G401 (cell line): ENCODE data around the gene ADAMTS6. TPM values are rescaled to one million over a fixed set of nuclear protein-coding genes. Genes with fewer than 3 reads are reported as not detected.
"Not testable (repeated sequence)": the region's sequence is repeated elsewhere in the genome, so short reads cannot be mapped to it uniquely, and the experiment has no call there.

Experiments used
- DNase-seq: peaks from one replicate; pipeline ENCODE4 v3.0.0-alpha.2; 2015; ENCODE audit warnings: low spot score
- in situ Hi-C: cut with HindIII; loops from 2 replicates; pipeline ENCODE4 v1.10.0; 2016; ENCODE audit warnings: low sequenced_read_pairs, mixed read lengths
- total RNA-seq: library from RNA; depleted of rRNA; stranded (reverse); fragments of >200 nt; shearing (Covaris generic); gene quantifications from 2 replicates; pipeline ENCODE4 v1.2.3, GENCODE V29; 2014

Gene ADAMTS6
- total RNA-seq, 1 experiment from 2014 or later, result 15.7 TPM

DNA sequence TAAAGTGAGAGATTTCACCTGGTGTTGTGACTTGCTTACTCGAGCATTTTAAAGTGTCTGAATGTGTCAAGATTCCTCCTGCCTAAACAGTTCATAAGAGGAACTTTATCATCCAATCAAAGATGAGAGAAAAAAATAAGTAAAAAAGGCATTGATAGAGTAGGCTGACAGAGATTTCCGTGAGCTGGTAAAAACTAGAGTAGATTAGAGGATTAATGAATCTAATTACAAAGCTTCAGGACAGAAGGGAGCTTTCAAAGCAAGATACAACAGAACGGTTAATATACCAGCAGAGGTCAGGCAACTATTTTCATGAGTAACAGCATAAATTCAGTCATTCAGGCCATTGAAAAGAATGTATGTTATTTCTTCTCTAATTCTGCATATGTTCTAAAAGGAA is 91.5 kb downstream of the ADAMTS6 start:
- DNase-seq, result no peak
- in situ Hi-C loops, result no loop called here

DNA sequence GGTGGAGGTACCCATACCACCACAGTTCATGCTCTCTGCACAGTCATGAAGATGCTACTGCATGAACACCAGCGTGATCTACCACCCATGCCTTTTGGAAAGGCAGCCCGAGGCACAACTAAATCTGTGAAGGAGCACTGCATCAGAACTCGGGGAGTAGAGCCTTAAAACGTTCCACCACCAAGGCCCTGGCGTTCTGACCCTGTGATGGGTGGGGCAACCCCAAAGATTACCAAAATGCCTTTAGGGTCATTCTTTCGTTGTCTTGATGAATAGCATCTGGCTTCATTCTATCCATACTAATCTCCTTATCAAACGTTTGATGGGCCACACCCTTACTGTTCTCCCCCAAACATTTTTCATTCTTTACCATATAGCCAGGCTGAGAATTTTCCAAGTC is 97.9 kb downstream of the ADAMTS6 start:
- DNase-seq, result no peak
- in situ Hi-C loops, result no loop called here

DNA sequence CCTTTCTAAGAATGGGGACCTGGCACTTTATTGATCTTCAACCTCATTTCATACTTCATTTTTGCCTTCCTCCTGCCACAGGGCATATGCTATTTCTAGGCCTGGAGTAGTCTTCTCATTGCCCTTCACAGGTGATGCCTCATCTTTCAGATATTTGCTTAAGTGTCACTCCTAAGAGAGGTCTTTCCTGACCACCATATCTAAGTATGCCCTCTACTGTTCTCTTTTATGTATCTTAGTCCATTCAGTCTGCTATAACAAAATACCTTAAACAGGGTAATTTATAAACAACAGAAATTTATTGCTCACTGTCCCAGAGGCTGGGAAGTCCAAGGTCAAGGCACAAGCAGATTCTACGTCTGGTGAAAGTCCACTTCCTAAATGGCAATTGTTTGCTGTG is 99.1 kb downstream of the ADAMTS6 start:
- in situ Hi-C loops, result no loop called here
- DNase-seq, result no peak

DNA sequence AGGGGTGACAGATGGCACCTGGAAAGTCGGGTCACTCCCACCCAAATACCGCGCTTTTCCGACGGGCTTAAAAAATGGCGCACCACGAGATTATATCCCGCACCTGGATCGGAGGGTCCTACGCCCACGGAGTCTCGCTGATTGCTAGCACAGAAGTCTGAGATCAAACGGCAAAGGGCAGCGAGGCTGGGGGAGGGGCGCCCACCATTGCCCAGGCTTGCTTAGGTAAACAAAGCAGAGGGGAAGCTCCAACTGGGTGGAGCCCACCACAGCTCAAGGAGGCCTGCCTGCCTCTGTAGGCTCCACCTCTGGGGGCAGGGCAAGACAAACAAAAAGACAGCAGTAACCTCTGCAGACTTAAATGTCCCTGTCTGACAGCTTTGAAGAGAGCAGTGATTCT is 111.2 kb downstream of the ADAMTS6 start:
- DNase-seq, in situ Hi-C loops: not testable (repeated sequence)

DNA sequence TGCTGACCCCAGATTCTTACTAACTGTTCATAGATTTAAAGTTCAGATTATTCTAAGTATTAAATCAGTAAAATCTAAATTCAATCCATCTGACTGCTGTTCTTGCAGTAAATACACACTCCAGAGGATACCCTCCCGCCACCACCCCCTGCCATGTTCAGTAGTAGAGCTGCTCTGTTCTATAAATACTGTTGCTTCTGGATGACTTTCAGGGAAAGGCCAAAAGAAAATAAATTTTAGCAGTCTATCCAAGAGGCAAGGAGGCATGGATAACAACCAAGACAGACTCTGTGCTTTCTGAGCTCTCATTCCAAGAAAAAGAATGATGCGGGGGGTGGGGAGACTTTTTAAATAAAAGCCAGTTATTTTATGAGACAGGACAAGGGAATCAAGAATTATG is 115.1 kb downstream of the ADAMTS6 start:
- no peak for DNase-seq
- in situ Hi-C loops, result no loop called here

DNA sequence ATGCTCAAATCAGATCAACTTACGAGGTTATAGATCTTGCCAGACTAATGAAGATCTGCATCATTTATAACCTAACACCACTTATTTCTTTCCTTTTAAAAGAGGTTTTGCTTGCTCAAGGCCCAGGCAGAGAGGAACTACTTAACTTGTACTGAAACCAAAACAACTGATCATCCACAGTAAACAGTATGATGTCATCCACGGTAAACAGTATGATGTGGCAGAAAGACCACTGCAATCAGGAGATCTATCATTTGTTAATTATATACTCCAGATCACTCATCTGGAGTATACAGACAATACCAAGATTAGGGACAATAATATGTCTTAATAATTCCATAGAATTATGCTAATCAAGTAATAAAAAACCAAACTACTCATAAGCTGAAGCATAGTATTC is 116.8 kb downstream of the ADAMTS6 start:
- no peak for DNase-seq
- in situ Hi-C loops, result no loop called here

DNA sequence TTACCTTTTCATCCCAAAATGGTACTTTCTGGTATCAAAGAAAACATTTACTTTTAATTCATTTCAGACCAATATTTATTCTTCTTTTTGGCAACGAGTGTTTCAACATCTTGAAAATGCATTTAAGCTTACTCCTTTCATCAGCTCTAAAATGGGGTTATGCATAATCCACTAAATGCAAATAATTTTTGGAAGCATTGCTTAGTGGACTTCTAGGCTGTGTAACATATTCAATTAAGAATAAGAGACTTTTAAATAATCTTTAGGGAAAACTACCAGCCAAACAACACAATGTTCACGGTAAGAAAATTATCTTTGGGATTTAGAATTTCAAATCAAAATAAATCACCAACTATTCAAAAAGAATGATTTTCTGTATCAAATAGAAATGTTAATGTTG is 118.2 kb downstream of the ADAMTS6 start:
- in situ Hi-C loops, result no loop called here
- DNase-seq, result no peak

DNA sequence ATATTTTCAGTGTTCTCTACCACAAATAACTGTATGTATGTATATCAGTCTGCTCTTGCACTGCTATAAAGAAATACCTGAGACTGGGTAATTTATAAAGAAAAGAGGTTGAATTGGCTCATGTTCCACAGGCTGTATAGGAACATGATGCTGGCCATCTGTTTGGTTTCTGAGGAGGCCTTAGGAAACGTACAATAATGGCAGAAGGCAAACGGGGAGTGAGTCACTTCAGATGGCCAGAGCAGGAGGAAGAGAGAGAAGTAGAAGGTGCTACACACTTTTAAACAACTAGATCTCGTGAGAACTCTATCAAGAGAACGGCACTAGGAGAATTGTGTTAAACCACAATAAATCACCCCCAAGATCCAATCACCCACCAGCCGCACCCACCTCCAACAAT is 121.7 kb downstream of the ADAMTS6 start:
- in situ Hi-C loops, result no loop called here

DNA sequence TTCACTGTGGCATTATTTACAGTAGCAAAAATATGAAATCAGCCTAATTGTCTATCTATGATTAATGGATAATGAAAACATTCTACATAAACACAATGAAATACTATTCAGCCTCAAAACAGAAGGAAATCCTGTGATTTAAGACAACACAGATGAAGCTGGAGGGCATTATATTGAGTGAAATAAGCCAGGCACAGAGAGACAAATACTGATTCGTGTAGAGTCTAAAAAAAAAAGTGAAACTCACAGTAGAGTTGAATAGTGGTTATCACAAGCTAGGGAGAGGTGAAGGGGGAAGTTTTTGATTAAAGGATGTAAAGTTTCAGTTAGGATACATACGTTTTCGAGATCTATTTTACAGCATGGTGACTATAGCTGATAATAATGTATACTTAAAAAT is 122.2 kb downstream of the ADAMTS6 start:
- in situ Hi-C loops, result no loop called here

More for the DNA sequence above, 121.7 kb downstream of the ADAMTS6 start:
- no peak for DNase-seq

DNA sequence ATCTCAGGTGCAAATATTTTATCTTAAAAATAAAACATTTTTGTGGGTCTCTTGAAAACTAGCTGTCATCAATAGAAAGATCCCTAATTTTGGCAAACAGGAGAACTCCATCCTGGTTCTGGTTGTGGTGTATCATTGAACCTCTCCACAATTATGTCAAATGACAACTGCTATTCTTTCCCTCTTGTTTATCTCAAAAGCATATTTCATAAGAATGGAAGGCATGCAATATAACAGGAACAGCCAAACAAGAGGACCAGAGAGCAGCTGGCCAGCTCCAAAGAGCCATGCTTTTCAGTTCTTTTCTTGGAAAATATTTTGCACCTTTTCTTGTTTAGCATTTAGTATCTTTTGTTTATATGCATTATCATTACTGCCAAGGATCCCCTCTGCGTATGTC is 125.4 kb downstream of the ADAMTS6 start:
- in situ Hi-C loops, result no loop called here
- DNase-seq, result no peak

More for the DNA sequence above, 122.2 kb downstream of the ADAMTS6 start:
- DNase-seq, result no peak

DNA sequence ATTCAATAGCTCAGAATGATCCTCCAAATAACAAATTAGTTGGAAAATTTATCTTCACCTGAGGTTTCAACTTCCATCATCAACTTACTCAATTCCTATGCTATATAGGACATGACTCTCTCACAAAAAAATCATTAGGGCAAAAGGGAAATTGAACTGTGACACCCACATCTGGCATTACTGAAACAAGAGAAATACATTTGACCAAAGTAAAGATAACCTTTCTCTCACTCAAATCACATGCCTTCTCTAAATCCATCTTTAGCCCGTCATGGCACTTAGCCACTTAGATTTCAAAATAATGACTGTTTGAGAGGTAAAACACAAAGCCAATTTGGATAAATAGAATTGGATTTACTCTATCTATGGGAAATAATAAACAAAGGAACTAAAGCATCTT is 126.4 kb downstream of the ADAMTS6 start:
- in situ Hi-C loops, result no loop called here
- DNase-seq, result no peak

DNA sequence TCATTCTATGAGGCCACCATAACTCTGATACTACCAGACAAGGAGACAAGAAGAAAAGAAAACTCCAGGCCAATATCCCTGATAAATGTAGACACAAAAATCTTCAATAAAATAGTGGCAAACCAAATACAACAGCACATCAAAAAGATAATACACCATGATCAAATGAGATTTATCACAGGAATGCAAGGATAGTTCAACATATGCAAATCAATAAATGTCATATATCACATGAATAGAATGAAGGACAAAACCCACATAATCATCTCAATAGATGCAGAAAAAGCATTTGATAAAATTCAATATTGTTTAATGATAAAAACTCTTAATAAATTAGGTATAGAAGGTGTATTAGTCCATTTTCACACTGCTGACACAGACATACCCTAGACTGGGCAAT is 139.9 kb downstream of the ADAMTS6 start:
- in situ Hi-C loops, result no loop called here
- DNase-seq, result no peak

DNA sequence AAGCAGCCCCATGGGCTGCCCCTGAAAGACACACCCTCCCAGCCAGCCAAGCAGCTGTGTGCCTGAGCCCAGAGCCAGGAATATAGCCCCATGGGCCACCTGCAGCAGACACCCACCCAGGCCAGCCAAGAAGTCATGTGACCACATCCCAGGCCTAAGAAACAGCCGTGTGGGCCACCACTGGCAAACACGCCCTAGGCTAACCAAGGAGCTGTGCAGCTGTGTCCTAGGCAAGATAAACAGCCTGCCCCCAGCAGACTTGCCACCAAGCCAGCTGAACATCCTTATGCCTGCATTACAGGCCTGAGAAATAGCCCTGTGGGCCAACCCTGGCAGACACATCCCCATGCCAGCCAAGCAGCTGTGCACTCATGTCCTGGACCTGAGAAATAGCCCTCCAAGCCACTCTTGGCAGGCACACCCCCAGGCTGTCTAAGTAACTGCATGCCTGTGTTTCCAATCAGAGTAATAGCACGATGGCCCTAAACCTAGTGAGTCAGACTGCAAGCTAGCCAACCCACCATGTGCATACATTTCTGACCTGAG is 143.0 kb downstream of the ADAMTS6 start:
- in situ Hi-C loops, result no loop called here
- no peak for DNase-seq

DNA sequence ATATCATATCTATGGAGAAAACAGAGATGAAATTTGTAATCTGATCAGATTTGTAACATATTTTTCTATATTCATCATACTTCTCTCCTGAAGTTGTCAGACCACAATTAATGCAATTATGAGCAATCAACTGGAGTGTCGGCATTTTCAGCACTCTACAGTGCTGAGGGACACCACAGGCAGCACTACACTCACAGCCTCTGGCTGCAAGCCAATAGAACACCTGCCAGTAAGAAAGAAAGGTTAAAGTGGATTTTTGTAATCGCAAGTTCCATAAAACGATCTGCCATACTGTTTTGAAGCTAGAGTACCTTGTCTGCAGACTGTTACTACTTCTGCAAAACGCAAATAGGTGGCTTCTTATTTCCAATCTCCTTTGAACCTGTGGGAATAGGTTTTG is 147.6 kb downstream of the ADAMTS6 start:
- in situ Hi-C loops, result no loop called here
- no peak for DNase-seq

DNA sequence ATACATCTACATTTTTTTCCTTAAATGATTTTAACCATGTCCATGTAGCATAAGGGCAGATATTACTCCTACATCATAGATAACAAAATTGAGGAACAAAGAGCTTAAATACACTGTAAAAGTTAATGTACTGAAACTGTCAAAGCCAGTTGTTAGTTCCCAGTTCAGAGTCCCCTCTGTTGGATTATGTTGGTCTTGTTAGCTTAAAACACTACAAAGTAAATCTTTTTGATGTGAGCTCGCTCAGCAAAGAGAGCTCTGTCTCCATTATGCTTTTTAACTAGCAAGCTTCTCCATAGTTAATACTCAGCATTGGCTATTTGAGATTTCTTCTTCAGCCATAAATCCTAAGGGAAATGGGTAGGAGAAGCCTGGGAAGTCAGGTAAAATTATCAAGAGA is 149.1 kb downstream of the ADAMTS6 start:
- in situ Hi-C loops, result no loop called here
- no peak for DNase-seq

DNA sequence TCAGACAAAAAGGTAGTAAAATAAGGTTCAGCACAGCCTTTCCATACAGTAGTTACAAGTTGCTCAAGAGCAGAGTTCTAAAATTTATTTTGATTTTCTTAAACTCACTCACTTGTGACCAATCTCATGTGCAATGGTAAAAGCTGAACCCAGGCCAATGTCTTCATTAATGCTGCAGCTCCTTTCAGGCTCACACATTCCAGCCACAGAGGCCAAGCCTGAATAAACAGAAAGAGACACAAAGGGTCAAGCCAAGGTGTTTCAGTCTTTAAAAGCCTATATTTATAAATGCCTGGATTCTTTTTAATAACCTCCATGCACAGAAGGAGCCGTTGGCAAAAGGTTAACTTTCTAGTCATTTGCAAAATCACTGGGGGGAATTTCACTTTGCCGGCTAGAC is 152.5 kb downstream of the ADAMTS6 start:
- no peak for DNase-seq
- in situ Hi-C loops, result no loop called here

DNA sequence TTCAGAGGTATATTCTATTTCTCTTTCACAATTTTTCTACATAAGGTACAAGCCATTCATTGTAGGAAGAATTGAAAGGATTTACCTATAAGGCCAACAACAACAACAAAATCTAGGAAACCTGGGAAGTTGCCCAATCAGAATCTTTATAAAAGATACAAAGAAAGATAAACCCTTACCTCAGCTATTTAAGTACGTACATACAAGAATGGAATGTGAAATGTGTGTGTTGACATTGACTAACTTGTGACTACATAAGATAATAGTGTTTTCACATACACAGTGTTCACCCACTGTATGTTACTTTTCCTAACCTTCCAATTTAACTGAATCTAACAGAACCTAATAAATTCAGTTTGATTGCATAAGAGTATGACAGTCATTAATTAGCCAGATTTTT is 154.1 kb downstream of the ADAMTS6 start:
- in situ Hi-C loops, result no loop called here
- DNase-seq, result no peak

DNA sequence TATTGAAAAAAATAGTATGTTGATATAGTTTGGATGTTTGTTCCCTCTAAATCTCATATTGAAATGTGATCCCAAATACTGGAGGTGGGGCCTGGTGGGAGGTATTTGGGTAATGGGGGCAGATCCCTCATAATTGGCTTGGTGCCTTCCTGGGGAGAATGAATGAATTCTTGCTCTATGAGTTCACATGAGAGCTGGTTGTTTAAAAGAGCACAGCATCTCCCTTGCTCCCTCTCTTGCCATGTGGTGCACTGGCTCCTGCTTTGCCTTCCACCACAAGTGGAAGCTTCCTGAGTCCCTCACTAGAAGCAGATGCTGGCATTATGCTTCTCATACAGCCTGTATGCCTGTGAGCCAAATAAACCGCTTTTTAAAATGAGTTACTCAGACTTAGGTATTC is 154.8 kb downstream of the ADAMTS6 start:
- in situ Hi-C loops, result no loop called here
- DNase-seq, result no peak

DNA sequence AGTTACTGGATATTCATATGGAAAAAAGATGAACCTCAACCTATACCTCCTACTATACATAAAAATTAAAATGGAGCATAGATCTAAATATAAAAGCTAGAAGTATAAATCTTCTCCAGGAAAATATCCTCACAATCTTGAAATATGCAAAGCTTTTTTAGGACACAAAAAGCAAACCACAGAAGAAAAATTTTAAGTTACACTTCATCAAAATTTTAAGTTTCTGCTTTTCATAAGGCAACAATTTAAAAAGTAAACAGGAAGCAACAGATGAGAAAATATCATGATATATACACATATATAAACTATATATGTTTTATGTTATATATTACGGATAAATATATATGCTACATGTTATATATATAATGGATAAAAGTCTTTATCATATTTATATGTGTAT is 157.5 kb downstream of the ADAMTS6 start:
- in situ Hi-C loops, result no loop called here
- no peak for DNase-seq

DNA sequence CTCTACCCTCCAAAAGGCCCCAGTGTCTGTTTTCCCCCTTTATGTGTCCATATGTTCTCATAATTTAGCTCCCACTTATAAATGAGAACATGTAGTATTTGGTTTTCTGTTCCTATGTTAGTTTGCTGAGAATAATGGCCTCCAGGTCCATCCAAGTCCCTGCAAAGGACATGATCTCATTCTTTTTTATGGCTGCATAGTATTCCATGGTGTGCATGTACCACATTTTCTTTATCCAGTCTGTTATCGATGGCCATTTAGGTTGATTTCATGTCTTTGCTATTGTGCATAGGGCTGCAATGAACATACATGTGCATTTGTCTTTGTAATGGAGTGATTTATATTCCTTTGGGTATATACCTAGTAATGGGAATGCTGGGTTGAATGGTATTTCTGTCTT is 161.0 kb downstream of the ADAMTS6 start:
- in situ Hi-C loops, DNase-seq: not testable (repeated sequence)

DNA sequence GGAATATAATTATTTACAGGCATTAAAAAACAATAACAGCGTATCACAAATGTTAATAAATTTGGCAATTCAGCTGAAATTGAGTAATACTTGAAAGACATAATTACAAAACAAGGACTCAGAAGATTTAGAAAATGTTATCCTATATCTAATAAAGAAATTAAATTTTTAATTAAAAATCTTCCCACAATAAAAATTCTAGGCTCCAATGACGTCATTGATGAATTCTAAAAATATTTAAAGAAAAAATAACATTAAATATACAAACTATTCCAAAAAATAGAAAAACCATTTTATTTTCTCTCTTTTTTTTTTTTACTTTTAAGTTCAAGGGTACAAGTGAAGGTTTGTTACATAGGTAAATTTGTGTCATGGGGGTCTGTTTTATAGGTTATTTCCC is 161.5 kb downstream of the ADAMTS6 start:
- DNase-seq, result no peak
- in situ Hi-C loops, result no loop called here

DNA sequence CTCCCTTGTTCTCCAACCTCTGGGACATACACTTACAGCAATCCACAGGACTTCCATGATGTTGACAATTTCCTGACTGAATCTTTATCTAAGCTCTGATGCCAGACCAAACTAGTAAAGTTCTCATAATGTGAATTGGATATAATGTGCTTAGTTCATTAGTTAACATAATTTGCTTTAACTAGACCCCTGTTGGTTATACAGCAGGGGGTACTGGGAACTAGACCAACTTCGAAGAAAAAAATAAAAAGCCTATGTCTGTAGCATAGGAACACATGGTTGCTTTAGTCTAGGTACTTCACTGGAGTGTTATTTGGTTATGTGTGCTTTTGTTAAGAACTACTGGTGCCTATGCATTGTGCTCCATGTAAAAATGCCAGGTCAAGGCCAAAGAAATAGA is 173.8 kb downstream of the ADAMTS6 start:
- in situ Hi-C loops, result no loop called here
- DNase-seq, result no peak
